GM19099 (cell line): Measurements from ENCODE around the gene GABRE.

Experiments used
- POLR2A ChIP-seq: IDR thresholded peaks from 3 replicates; pipeline ENCODE4 v1.6.1; 2011; ENCODE audit warnings: low read depth; ENCODE audit not compliant: insufficient read length; ENCODE audit errors: extremely low read depth

The GABRE gene

GRCh38 chrX:151921866-151922265, 52.6 kb downstream of the GABRE start:
- no peak for TF ChIP-seq POLR2A

GRCh38 chrX:151921292-151921691, 53.2 kb downstream of the GABRE start:
- no peak for TF ChIP-seq POLR2A

GRCh38 chrX:151920530-151920929, 53.9 kb downstream of the GABRE start:
- no peak for TF ChIP-seq POLR2A

- no peak for TF ChIP-seq POLR2A
These were observed 54.4 kb downstream of the GABRE start for GRCh38 chrX:151920101-151920500.

- no peak for TF ChIP-seq POLR2A
These were observed 54.9 kb downstream of the GABRE start for GRCh38 chrX:151919610-151920009.

- no peak for TF ChIP-seq POLR2A
These were observed 61.7 kb downstream of the GABRE start, which contains the start of gene MAGEA4 for GRCh38 chrX:151912780-151913179. MAGEA4 (plus strand) TSS chrX:151912889; CDS start chrX:151923665, 10,776 bp downstream.

GRCh38 chrX:151912221-151912620, 62.3 kb downstream of the GABRE start:
- TF ChIP-seq POLR2A, result no peak

- TF ChIP-seq POLR2A, result no peak
These were observed 69.5 kb downstream of the GABRE start for GRCh38 chrX:151904989-151905388.
